Breast epithelium (tissue), 4 donors: Measurements from ENCODE around the gene EFHD1. TPM values are rescaled to one million over a fixed set of nuclear protein-coding genes. Genes with fewer than 3 reads are reported as not detected.

Experiments used
- DNase-seq, 2 donors: peaks; one replicate each; pipeline ENCODE4 v3.0.0-alpha.2; 2019; ENCODE audit warnings: low spot score in 2 of 2
- H3K27ac ChIP-seq, 2 donors: fragments of 200-600 bp; sonication (generic) in 1 of 2; one replicate each; pipeline ENCODE4 v1.5.1; 2016 to 2019; ENCODE audit warnings: mild to moderate bottlenecking in 1 of 2
- H3K27me3 ChIP-seq, 2 donors: fragments of 200-600 bp; sonication (generic) in 1 of 2; one replicate each; pipeline versions ENCODE4 v1.5.1 to v1.6.0; 2017 to 2019; ENCODE audit warnings: control low read depth in 1 of 2, mild to moderate bottlenecking in 1 of 2
- H3K36me3 ChIP-seq: fragments of 200-600 bp; one replicate; pipeline ENCODE4 v1.5.1; 2019
- H3K4me1 ChIP-seq, 2 donors: fragments of 200-600 bp; sonication (generic); one replicate each; pipeline ENCODE4 v1.5.1; 2016 to 2019; ENCODE audit warnings: control low read depth in 1 of 2
- H3K4me3 ChIP-seq, 3 donors: fragments of 200-600 bp; sonication (generic); 1 replicate in 2 of 3; 2 replicates in 1 of 3; pipeline ENCODE4 v1.5.1; 2016 to 2019; ENCODE audit warnings: mild to moderate bottlenecking in 3 of 3, moderate library complexity in 2 of 3
- H3K9me3 ChIP-seq, 2 donors: fragments of 200-600 bp; sonication (generic) in 1 of 2; one replicate each; pipeline ENCODE4 v1.5.1; 2016 to 2019; ENCODE audit warnings: control low read depth in 1 of 2
- CTCF ChIP-seq, 3 donors: fragments of 450-650 bp; IDR thresholded peaks; one replicate each; pipeline ENCODE4 v1.5.1; 2016 to 2017; ENCODE audit warnings: antibody characterized with exemption in 3 of 3, mild to moderate bottlenecking in 3 of 3, moderate library complexity in 3 of 3
- POLR2A ChIP-seq: fragments of 450-650 bp; IDR thresholded peaks from one replicate; pipeline ENCODE4 v1.6.1; 2016; ENCODE audit warnings: antibody characterized with exemption, mild to moderate bottlenecking, moderate library complexity
- POLR2AphosphoS5 ChIP-seq, 3 donors: sonication (generic); formaldehyde crosslinking; IDR thresholded peaks; one replicate each; pipeline ENCODE4 v1.6.1; 2017; ENCODE audit warnings: antibody characterized with exemption in 3 of 3
- intact Hi-C: fragments of 100-400 bp; cut with DNase I; formaldehyde crosslinking; loops from one replicate; pipeline ENCODE4 v1.15.1; 2023; ENCODE audit warnings: low total_unique reads
- total RNA-seq, 3 donors: library from RNA; depleted of rRNA; stranded (reverse); fragments of >200 nt; gene quantifications; one replicate each; pipeline ENCODE4 v1.1.0, GENCODE V29; 2016

Gene EFHD1
- total RNA-seq, 3 donors from 2014 or later, result 31.0 to 67.2 (median 52.8) TPM

GRCh38 chr2:232636788-232637420, 3.5 kb downstream of the EFHD1 start:
- no peak for DNase-seq
- Histone ChIP-seq H3K27me3 (no peaks in the 10 kb centered on the region), H3K4me3 (peak overlapping the region in 2 of 3 donors; percentile 78 to 94), H3K9me3 (no peaks in the 10 kb centered on the region), H3K4me1 (no peaks in the 10 kb centered on the region), H3K27ac (peak overlapping the region in 1 of 2 donors; percentile 93), H3K36me3 (no peaks in the 10 kb centered on the region)
- intact Hi-C loops, result no loop called here
- TF ChIP-seq CTCF (IDR thresholded peaks at IDR 0.05) (no peak), POLR2A (no peak), POLR2AphosphoS5 (IDR thresholded peaks at IDR 0.05) (no peak)

- Histone ChIP-seq H3K9me3 (no peaks in the 10 kb centered on the region), H3K4me1 (no peaks in the 10 kb centered on the region), H3K36me3 (no peaks in the 10 kb centered on the region), H3K27me3 (no peaks in the 10 kb centered on the region), H3K27ac (peak overlapping the region in 1 of 2 donors; percentile 58), H3K4me3 (peak overlapping the region in 1 of 3 donors; percentile 33)
- no peak for TF ChIP-seq CTCF (IDR thresholded peaks at IDR 0.05)
- no peak for TF ChIP-seq POLR2AphosphoS5 (IDR thresholded peaks at IDR 0.05)
- TF ChIP-seq POLR2A, result no peak
- no peak for DNase-seq
- intact Hi-C loops, result no loop called here
Measured at GRCh38 chr2:232637866-232638583, 4.6 kb downstream of the EFHD1 start.

- H3K36me3 ChIP-seq, result no peaks in the 10 kb centered on the region
- H3K4me1 ChIP-seq, result no peaks in the 10 kb centered on the region
- TF ChIP-seq POLR2AphosphoS5 (IDR thresholded peaks at IDR 0.05), result no peak
- H3K9me3 ChIP-seq, result no peaks in the 10 kb centered on the region
- intact Hi-C loops, result no loop called here
- H3K27ac ChIP-seq, result peak overlapping the region in 1 of 2 donors; percentile 32
- H3K27me3 ChIP-seq, result no peaks in the 10 kb centered on the region
- no peak for DNase-seq
- no peak overlapping the region for H3K4me3 ChIP-seq
Measured at GRCh38 chr2:232641153-232641848, 7.9 kb downstream of the EFHD1 start.

GRCh38 chr2:232643147-232643425, 9.7 kb downstream of the EFHD1 start:
- Histone ChIP-seq H3K9me3 (no peaks in the 10 kb centered on the region), H3K4me1 (no peaks in the 10 kb centered on the region), H3K4me3 (no peak overlapping the region), H3K27ac (peak overlapping the region; percentile 35 to 52), H3K27me3 (no peaks in the 10 kb centered on the region), H3K36me3 (no peaks in the 10 kb centered on the region)
- DNase-seq, result no peak
- no peak for TF ChIP-seq POLR2AphosphoS5 (IDR thresholded peaks at IDR 0.05)
- TF ChIP-seq POLR2A, result no peak
- no peak for TF ChIP-seq CTCF (IDR thresholded peaks at IDR 0.05)
- intact Hi-C loops, result no loop called here

GRCh38 chr2:232643813-232644347, 10.5 kb downstream of the EFHD1 start:
- no peak for TF ChIP-seq CTCF (IDR thresholded peaks at IDR 0.05)
- no peak for TF ChIP-seq POLR2AphosphoS5 (IDR thresholded peaks at IDR 0.05)
- no peak for TF ChIP-seq POLR2A
- DNase-seq, result no peak
- no peaks in the 10 kb centered on the region for H3K36me3 ChIP-seq
- H3K4me1 ChIP-seq, result no peaks in the 10 kb centered on the region
- H3K27ac ChIP-seq, result no peak overlapping the region
- no peaks in the 10 kb centered on the region for H3K9me3 ChIP-seq
- H3K4me3 ChIP-seq, result no peak overlapping the region
- intact Hi-C loops, result no loop called here
- no peaks in the 10 kb centered on the region for H3K27me3 ChIP-seq
